Breast epithelium (tissue), 4 donors: ENCODE results near the gene ADIPOR2. TPM values are rescaled to one million over a fixed set of nuclear protein-coding genes. Genes with fewer than 3 reads are reported as not detected.

ENCODE experiments used
- DNase-seq, 2 donors: peaks; one replicate each; pipeline ENCODE4 v3.0.0-alpha.2; 2019; ENCODE audit warnings: low spot score in 2 of 2
- H3K27ac ChIP-seq, 2 donors: fragments of 200-600 bp; sonication (generic) in 1 of 2; one replicate each; pipeline ENCODE4 v1.5.1; 2016 to 2019; ENCODE audit warnings: mild to moderate bottlenecking in 1 of 2
- H3K27me3 ChIP-seq, 2 donors: fragments of 200-600 bp; sonication (generic) in 1 of 2; one replicate each; pipeline versions ENCODE4 v1.5.1 to v1.6.0; 2017 to 2019; ENCODE audit warnings: control low read depth in 1 of 2, mild to moderate bottlenecking in 1 of 2
- H3K36me3 ChIP-seq: fragments of 200-600 bp; one replicate; pipeline ENCODE4 v1.5.1; 2019
- H3K4me1 ChIP-seq, 2 donors: fragments of 200-600 bp; sonication (generic); one replicate each; pipeline ENCODE4 v1.5.1; 2016 to 2019; ENCODE audit warnings: control low read depth in 1 of 2
- H3K4me3 ChIP-seq, 3 donors: fragments of 200-600 bp; sonication (generic); 1 replicate in 2 of 3; 2 replicates in 1 of 3; pipeline ENCODE4 v1.5.1; 2016 to 2019; ENCODE audit warnings: mild to moderate bottlenecking in 3 of 3, moderate library complexity in 2 of 3
- H3K9me3 ChIP-seq, 2 donors: fragments of 200-600 bp; sonication (generic) in 1 of 2; one replicate each; pipeline ENCODE4 v1.5.1; 2016 to 2019; ENCODE audit warnings: control low read depth in 1 of 2
- POLR2A ChIP-seq: fragments of 450-650 bp; IDR thresholded peaks from one replicate; pipeline ENCODE4 v1.6.1; 2016; ENCODE audit warnings: antibody characterized with exemption, mild to moderate bottlenecking, moderate library complexity
- POLR2AphosphoS5 ChIP-seq, 3 donors: sonication (generic); formaldehyde crosslinking; IDR thresholded peaks; one replicate each; pipeline ENCODE4 v1.6.1; 2017; ENCODE audit warnings: antibody characterized with exemption in 3 of 3
- intact Hi-C: fragments of 100-400 bp; cut with DNase I; formaldehyde crosslinking; loops from one replicate; pipeline ENCODE4 v1.15.1; 2023; ENCODE audit warnings: low total_unique reads
- total RNA-seq, 3 donors: library from RNA; depleted of rRNA; stranded (reverse); fragments of >200 nt; gene quantifications; one replicate each; pipeline ENCODE4 v1.1.0, GENCODE V29; 2016
- TF ChIP-seq, protein P1 (sequence below), 3 donors: fragments of 450-650 bp; IDR thresholded peaks; one replicate each; pipeline ENCODE4 v1.5.1; 2016 to 2017; ENCODE audit warnings: antibody characterized with exemption in 3 of 3, mild to moderate bottlenecking in 3 of 3, moderate library complexity in 3 of 3

ADIPOR2 gene
- total RNA-seq, 3 donors from 2014 or later, result 44.3 to 58.2 (median 48.8) TPM

DNA sequence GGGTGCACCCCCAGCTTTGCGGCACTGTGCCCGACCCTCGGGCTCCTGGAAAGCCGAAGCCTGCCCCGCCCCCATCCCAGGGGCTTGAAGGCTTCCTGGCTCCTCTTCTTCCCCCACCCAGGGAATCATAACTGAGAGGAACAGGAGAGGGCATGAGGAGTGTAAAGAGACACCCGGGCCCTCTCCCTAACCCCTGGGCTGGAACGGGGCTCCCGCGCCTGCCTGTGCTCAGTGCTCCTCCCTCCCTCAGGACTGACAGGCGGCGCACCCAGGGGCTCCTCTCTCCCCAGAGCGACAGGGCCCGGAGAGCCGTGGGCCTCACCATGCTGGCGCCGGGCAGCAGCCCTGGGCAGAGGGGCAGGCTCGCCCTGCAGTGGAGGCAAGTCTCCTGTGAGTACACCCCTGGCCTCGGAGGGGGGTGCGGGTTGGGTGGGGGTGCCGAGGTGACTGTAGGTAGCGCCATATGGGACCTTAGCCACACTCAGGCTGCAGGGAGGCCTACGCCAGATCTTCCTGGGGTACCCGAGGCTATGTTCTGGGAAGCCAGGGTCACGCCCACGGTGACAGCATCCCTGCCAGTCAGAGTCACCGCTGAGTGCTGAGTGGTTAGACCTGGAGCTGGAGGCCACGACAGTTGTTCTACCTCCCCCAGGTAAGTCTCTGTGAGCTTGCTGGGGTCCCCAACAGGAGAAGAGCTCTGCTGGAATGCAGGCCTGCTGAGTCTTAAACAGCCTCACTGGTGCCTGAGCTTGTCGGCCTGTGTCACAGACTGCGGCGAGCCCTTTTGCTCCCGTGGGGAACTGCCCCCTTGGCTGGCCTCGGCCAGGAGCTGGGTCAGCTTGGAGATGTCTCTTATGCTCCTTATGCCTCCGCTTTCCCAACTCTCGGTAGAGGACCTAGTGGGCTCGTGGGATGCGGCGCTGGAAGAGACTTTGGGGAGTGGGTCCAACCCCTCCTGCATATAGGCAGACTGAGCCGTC lies 137.2 kb downstream of the ADIPOR2 start:
- DNase-seq, result no peak
- intact Hi-C loops, result no loop called here
- peaks cover 0 to 44% of the 10 kb centered on the region in 2 donors for H3K27me3 ChIP-seq
- no peaks in the 10 kb centered on the region for H3K9me3 ChIP-seq
- no peak overlapping the region for H3K4me3 ChIP-seq
- no peaks in the 10 kb centered on the region for H3K36me3 ChIP-seq
- TF ChIP-seq POLR2A (no peak), POLR2AphosphoS5 (IDR thresholded peaks at IDR 0.05) (no peak)
- TF ChIP-seq, protein P1, sequence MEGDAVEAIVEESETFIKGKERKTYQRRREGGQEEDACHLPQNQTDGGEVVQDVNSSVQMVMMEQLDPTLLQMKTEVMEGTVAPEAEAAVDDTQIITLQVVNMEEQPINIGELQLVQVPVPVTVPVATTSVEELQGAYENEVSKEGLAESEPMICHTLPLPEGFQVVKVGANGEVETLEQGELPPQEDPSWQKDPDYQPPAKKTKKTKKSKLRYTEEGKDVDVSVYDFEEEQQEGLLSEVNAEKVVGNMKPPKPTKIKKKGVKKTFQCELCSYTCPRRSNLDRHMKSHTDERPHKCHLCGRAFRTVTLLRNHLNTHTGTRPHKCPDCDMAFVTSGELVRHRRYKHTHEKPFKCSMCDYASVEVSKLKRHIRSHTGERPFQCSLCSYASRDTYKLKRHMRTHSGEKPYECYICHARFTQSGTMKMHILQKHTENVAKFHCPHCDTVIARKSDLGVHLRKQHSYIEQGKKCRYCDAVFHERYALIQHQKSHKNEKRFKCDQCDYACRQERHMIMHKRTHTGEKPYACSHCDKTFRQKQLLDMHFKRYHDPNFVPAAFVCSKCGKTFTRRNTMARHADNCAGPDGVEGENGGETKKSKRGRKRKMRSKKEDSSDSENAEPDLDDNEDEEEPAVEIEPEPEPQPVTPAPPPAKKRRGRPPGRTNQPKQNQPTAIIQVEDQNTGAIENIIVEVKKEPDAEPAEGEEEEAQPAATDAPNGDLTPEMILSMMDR (IDR thresholded peaks at IDR 0.05), result no peak
- H3K27ac ChIP-seq, result no peak overlapping the region
- H3K4me1 ChIP-seq, result peaks cover 0 to 4% of the 10 kb centered on the region in 2 donors

DNA sequence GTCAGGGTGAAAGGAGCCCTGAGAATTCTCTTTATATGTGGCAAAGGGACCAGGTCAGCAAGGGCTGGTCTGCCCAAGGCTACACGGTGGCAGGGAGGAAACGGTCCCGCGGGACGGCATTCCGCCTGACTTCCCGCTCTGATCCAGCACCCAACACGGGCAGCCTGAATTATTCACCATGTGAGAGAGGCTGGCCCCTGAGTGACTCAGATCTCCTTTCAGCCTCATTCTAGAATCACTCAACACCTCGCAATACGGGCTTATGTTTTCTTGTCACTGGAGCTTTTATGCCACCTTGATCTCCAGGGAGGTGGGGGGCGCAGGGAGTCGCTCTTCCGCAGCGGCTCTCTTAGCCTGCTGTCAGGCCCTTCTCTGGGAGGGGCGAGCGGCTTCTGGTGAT lies 138.0 kb downstream of the ADIPOR2 start:
- no peak overlapping the region for H3K4me3 ChIP-seq
- H3K9me3 ChIP-seq, result no peaks in the 10 kb centered on the region
- intact Hi-C loops, result no loop called here
- H3K36me3 ChIP-seq, result no peaks in the 10 kb centered on the region
- TF ChIP-seq, protein P1 (IDR thresholded peaks at IDR 0.05), result no peak
- TF ChIP-seq POLR2A, result no peak
- H3K27me3 ChIP-seq, result peaks cover 0 to 44% of the 10 kb centered on the region in 2 donors
- H3K27ac ChIP-seq, result no peak overlapping the region
- H3K4me1 ChIP-seq, result peaks cover 0 to 4% of the 10 kb centered on the region in 2 donors
- no peak for DNase-seq

DNA sequence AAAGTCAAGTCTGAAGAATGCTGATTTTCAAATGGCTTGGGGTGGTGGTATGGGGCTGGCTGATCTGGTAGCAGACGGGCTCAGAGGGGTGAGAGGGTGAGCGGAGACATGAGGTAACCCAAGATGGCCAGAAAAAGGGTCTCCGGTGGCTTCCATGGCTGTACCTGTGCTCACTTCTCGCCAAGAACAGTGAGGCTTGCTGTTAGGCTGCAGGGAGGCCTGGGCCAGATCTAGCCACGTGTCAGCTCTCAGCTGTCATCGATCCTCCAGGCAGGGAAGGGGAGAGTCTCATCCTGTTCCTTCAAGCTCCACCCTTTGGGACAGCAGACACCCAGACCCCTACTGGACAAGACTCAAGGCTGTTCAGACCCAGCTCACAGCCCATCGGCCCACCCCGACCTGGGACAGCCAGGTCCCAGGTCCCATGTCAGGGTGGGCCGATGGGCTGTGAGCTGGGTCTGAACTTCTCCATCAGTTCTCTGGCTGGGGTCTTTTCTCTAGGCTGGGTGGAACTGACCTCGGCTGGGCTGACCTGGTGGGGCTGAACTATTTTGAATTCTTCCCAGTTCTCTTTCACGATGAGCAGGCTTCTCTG lies 138.5 kb downstream of the ADIPOR2 start:
- Histone ChIP-seq H3K27ac (no peak overlapping the region), H3K27me3 (peaks cover 0 to 44% of the 10 kb centered on the region in 2 donors), H3K4me1 (peaks cover 0 to 4% of the 10 kb centered on the region in 2 donors), H3K36me3 (no peaks in the 10 kb centered on the region), H3K4me3 (no peak overlapping the region), H3K9me3 (no peaks in the 10 kb centered on the region)
- TF ChIP-seq, protein P1 (IDR thresholded peaks at IDR 0.05), result no peak
- TF ChIP-seq POLR2A, result no peak
- TF ChIP-seq POLR2AphosphoS5 (IDR thresholded peaks at IDR 0.05), result no peak
- no peak for DNase-seq
- intact Hi-C loops, result no loop called here

DNA sequence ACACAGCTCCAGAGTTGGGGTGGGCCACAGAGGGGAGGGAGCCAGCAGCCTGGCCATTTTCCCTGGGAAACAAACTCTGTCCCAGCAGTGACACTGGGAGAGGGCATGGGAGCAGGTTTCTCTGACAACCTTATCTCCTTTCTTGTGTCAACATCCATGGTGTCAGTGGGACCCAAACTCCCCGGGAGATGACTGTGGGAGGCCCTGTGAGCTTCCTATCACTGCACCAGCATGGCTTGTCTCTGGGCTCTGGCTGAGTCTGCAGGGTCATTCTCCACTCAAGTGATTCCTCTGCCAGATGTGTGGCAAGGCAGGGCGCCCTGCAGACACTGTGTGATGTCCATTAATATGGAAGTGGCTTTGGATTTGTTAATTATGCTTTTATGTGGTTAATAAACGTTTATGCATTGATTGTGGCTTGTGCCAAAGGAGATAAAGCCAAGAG lies 139.6 kb downstream of the ADIPOR2 start:
- Histone ChIP-seq H3K27me3 (peaks cover 0 to 38% of the 10 kb centered on the region in 2 donors), H3K36me3 (no peaks in the 10 kb centered on the region), H3K27ac (no peak overlapping the region), H3K4me1 (peaks cover 0 to 4% of the 10 kb centered on the region in 2 donors), H3K4me3 (no peak overlapping the region), H3K9me3 (no peaks in the 10 kb centered on the region)
- DNase-seq, result no peak
- intact Hi-C loops, result no loop called here
- TF ChIP-seq POLR2AphosphoS5 (IDR thresholded peaks at IDR 0.05) (no peak), POLR2A (no peak)
- TF ChIP-seq, protein P1 (IDR thresholded peaks at IDR 0.05), result no peak
